DMS114 treated with DMSO at 0.1 percent for 48 hours (cell line): ENCODE measurements around the gene OR8K3.

Experiments used
- DNase-seq: peaks from one replicate; lab custom pipeline; 2025; ENCODE audit not compliant: unreplicated experiment; lab: John Stamatoyannopoulos, UW

OR8K3 gene

DNA sequence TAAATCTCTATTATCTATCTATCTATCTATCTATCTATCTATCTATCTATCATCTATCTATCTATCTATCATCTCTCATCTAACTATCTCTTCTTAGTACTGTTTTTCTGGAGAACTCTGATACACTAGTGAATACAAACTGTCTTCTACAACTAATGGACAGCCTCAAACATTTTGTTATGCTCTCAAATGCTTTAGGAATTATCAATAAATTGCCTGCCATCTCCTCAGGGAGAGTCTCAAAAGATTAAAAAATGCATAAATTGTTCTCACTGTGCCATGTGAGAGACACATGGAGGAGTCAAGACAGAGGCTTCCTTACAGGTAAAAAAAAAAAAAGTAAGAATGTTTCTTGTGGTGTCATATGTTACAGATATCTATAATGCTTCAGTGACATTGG is at the start of gene OR8K3:
Gene OR8K3, plus strand, starts transcription at position 301 of the 400 bp plus-strand sequence. CDS start 3,163 bp downstream, outside the sequence.
- no peak for DNase-seq

DNA sequence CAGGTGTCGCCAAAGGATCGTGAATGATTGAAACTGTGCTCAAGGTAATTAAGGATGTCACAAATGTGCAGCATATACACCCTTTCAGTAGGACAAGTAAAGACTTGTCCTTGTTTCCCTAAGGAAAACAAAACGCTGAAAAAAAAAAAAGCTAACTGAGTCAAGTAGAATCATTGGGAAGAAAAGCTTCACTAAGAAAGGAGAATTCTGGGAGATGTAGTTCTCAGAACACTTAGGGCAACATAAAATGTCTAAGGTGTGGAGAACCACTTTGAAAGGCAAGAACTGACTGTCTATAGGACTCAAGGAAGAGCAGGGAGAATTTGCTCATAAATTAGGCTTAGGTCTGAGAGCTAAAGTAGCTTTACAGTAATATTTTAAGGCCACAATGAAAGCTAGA is 43.9 kb upstream of the OR8K3 start:
- no peak for DNase-seq

DNA sequence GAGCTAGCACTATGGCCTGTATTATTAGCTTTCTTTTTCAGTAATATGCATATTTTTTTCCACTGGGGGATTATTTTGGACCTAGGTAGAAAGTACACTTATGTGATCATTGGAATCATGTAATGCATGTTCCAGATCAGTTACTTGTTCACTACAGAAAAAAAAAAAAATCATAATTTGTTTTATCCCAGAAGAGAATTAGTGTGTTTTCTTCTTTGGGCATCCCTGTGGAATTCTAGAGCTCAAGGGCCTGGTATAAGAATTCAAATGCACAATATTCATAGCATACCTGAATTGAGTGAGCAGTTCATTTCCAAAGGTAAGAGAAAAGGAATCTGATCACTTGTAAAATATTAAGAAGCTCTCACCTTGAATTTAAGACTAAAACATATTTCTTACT is 41.1 kb upstream of the OR8K3 start, which contains the start of gene OR5T1:
Gene OR5T1, plus strand, starts transcription at position 301 of the 400 bp plus-strand sequence. CDS start 1,485 bp downstream, outside the sequence.
- DNase-seq = no peak

DNA sequence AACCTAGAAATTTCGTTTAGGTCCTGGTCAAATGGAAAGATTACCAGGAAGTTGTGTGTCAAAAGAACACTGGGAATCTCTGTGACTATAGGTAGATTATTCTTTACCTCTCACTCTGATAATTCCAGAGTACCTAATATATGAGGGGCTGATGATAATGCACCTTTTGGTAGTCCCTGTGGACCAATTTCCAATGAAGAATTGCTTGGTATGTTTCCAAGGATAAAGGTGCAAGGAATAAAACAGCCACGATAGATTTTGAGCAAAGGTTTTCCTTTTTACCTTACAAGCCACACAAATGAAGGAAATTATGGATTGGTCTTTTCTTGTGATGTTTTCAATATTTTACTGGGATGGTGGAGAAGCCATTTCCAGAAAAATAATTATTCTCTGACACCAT is 22.8 kb upstream of the OR8K3 start, which contains the start of gene OR8H1:
Gene OR8H1, minus strand, starts transcription at position 101 of the 400 bp plus-strand sequence. CDS start 1,192 bp downstream, outside the sequence.
- DNase-seq = no peak

DNA sequence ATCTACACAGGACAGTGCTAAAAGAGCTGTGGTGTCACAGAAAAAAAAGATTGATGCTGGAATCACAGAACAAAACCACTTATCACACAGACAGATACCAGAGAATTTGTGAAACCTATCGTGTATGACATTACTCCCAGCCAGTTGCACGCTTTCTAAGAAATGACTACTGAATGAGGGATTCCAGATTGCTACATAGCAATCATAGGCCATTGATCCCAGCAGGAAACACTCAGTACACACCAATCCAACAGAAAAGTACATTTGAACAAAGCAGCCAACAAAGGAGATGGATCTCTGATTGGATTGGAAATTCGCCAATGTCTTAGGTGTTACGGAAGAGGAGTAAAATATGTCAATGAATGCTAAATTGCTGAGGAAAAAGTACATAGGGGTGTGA is 18.0 kb upstream of the OR8K3 start:
- DNase-seq = no peak

DNA sequence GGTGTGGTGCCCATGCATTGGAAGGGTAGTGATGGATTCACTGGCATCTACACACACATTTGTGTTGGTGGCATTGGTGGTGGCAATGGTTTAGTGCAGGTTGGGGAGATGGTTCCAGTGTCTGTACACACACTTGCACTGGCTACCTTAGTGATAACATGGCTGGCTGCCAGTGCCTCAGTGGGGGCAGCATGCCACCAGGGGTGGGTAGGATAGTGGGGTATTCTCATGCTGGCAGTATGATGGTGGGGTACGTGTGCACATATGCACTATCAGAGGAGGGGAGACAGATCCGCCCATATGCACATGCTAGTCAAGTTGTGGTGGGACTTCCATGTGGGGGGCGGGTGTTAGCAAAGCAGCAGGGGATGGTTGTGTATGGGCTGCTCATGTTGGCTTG is 7.1 kb upstream of the OR8K3 start:
- DNase-seq = no peak

DNA sequence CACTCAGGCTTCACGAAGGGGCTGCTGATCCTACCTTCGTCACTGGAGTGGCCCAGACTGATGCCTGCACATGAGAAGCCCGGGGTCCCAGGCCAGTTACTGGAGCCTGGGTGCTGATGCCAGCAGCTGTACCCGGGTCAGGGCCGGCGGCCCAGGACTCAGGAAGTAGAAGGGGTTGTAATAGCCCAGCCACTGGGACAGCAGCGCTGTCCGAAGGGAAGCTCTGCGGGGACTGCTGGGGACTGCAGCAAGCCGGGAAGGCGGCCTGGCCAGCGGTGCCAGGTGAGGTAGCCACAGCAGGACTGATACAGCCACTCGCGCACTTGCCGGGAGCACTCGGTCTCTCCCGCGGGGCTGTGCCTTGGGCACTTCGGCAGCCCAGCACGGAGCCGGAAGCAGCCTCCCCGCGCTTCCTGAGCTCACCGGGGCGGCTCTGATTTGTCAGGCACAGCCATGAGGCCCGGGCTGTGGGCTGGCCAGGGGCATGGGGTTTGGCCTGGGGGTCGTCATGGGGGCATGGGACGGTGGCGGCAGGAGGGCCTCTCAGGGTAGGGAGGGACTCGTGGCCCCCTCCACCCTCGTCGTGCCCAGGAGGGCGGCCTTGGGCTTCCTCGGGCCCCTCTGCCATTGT is 17.0 kb downstream of the OR8K3 start:
- DNase-seq = no peak

DNA sequence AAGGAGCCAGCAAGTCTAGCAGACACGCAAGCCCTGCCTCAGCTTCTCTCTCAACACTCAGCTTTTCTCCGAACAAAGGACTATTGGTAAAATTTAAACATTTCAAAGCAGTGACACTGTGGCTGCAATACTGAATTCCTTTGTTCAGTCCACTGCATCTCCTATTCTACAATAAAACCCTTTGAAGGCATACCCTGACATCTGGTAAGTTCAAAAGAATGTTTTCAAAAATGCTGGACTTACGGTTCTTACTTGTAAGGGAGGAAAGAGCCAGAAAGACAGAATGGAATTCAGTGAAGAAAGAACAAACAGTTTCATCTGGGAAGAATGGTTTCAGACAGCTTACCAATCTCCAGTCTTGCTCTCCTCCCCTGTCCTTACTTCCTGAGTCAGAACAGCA is 18.2 kb downstream of the OR8K3 start:
- DNase-seq = no peak

DNA sequence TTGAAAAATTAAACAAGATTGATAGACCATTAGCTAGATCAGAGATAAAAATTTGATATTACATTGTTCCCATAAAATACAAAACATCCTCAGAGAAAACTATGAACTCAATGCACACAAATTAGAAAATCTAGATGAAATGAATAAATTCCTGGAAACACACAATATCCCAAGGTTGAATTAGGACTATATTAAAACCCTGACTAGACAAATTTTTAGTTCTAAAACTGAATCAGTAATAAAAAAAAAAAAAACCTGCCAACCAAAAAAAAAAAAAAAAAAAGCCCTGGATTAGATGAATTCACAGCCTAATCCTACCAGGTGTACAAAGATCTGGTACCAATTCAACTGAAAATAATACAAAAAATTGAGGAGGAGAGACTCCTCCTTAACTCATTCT is 25.3 kb downstream of the OR8K3 start:
- DNase-seq = no peak

DNA sequence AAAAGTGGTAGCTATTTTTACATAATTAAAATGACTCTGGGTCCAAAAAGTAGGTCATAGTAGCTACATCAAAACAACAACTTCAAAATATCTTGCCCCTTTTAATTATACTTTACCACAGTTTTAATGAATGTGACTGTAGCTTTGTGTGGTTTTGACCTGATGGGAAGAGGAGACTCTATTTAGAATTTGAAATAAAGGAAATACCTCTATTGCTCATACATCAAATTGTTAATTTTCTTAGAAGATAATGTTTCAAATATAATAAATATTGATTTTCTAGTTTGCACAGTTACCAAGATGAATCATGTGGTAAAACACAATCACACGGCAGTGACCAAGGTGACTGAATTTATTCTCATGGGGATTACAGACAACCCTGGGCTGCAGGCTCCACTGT is 30.8 kb downstream of the OR8K3 start, which contains the start of gene OR8K1:
Gene OR8K1, plus strand, starts transcription at position 301 of the 400 bp plus-strand sequence. Its CDS starts 0 bp downstream, at position 301.
- DNase-seq = no peak

DNA sequence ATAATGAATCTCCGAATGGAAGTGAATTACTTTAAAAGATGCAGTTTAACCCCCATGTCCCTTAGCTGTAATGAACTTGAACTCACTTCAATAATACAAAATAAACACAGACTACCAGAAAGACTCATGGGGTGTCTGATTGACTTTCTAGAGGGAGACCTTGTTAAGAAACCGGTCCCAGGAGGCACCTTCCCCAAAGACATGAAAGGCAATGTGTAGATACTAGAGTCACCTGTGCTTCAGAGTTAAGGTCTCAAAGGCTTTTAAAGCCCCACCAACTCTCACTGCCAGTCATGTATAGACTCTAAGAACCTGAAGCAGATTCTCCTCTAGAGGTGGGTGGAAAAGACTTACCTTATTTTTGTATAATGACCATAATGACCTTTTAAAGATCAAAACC is 39.0 kb downstream of the OR8K3 start, which contains the start of gene OR8J1:
Gene OR8J1, plus strand, starts transcription at position 301 of the 400 bp plus-strand sequence. CDS start 5,956 bp downstream, outside the sequence.
- no peak for DNase-seq
